OCI-LY3 (cell line): ENCODE measurements around the gene DAB1.

ENCODE experiments used
- CTCF ChIP-seq: fragments of 200-600, 300-600 bp; sonication (generic); IDR thresholded peaks from 2 replicates; pipeline ENCODE4 v1.5.1; 2014; ENCODE audit warnings: antibody characterized with exemption, low read length, low read depth
- EZH2phosphoT487 ChIP-seq: fragments of 200-600 bp; shearing (Covaris generic); IDR thresholded peaks from 2 replicates; pipeline ENCODE4 v1.6.1; 2018; ENCODE audit warnings: antibody characterized with exemption, mixed run types, low read depth

- no peak for TF ChIP-seq CTCF
- TF ChIP-seq EZH2phosphoT487 = no peak
Observed at GRCh38 chr1:57348921-57349320, 74.9 kb downstream of the DAB1 start.
